Neural cell (in vitro differentiated cells): Measurements from ENCODE around the gene CDH20. TPM values are rescaled to one million over a fixed set of nuclear protein-coding genes. Genes with fewer than 3 reads are reported as not detected.

Source experiments
- H2AFZ ChIP-seq: fragments of 200-600, 300-800 bp; sonication (generic), shearing (Covaris generic); 2 replicates; pipeline ENCODE4 v1.6.0; 2014; ENCODE audit warnings: low read depth, mild to moderate bottlenecking, antibody characterized with exemption, low read length, moderate library complexity
- H3F3A ChIP-seq: fragments of 200-600 bp; shearing (Covaris generic); 2 replicates; pipeline ENCODE4 v1.6.1; 2016; ENCODE audit warnings: mild to moderate bottlenecking, moderate library complexity, mixed read lengths, antibody characterized with exemption, low read length; ENCODE audit not compliant: insufficient read depth, poor library complexity, severe bottlenecking
- H3K27ac ChIP-seq: fragments of 200-600, 300-800 bp; sonication (generic), shearing (Covaris generic); 2 replicates; pipeline ENCODE4 v1.5.1; 2014; ENCODE audit warnings: mild to moderate bottlenecking, low read length, moderate library complexity
- H3K27me3 ChIP-seq: fragments of 300-800, 200-600 bp; sonication (generic), shearing (Covaris generic); 2 replicates; pipeline ENCODE4 v1.6.0; 2014; ENCODE audit warnings: mild to moderate bottlenecking, low read depth, low read length, moderate library complexity; ENCODE audit not compliant: insufficient read depth
- H3K36me3 ChIP-seq: fragments of 300-800, 200-600 bp; sonication (generic), shearing (Covaris generic); 2 replicates; pipeline ENCODE4 v1.5.1; 2014; ENCODE audit warnings: mild to moderate bottlenecking, antibody characterized with exemption, low read length, moderate library complexity; ENCODE audit not compliant: insufficient read depth
- H3K4me2 ChIP-seq: fragments of 300-800, 200-600 bp; sonication (generic), shearing (Covaris generic); 2 replicates; pipeline ENCODE4 v1.6.0; 2014; ENCODE audit warnings: mild to moderate bottlenecking, low read length
- H3K4me3 ChIP-seq: fragments of 300-800, 200-600 bp; sonication (generic), shearing (Covaris generic); 2 replicates; pipeline ENCODE4 v1.5.1; 2014; ENCODE audit warnings: mild to moderate bottlenecking, low read length, moderate library complexity
- H3K79me2 ChIP-seq: fragments of 200-600 bp; shearing (Covaris generic); replicated peaks from 2 replicates; pipeline ENCODE4 v1.6.0; 2014; ENCODE audit warnings: mild to moderate bottlenecking, low read length, moderate library complexity; ENCODE audit not compliant: insufficient read depth
- H3K9ac ChIP-seq: fragments of 300-800, 200-600 bp; sonication (generic), shearing (Covaris generic); 2 replicates; pipeline ENCODE4 v1.6.1; 2016; ENCODE audit warnings: mild to moderate bottlenecking, low read length, mixed read lengths
- H3K9me2 ChIP-seq: fragments of 200-600 bp; shearing (Covaris generic); 2 replicates; pipeline ENCODE4 v1.6.1; 2016; ENCODE audit warnings: mild to moderate bottlenecking, low read length, mixed read lengths; ENCODE audit not compliant: insufficient read depth
- H3K9me3 ChIP-seq: fragments of 200-600, 300-800 bp; sonication (generic), shearing (Covaris generic); 2 replicates; pipeline ENCODE4 v1.6.1; 2016; ENCODE audit warnings: mild to moderate bottlenecking, mixed run types, low read length, moderate library complexity, mixed read lengths
- H4K20me1 ChIP-seq: fragments of 200-600 bp; shearing (Covaris generic); 2 replicates; pipeline ENCODE4 v1.6.1; 2016; ENCODE audit warnings: mild to moderate bottlenecking, mixed run types; ENCODE audit not compliant: insufficient read depth
- EP300 ChIP-seq: fragments of 450-650 bp; conservative IDR thresholded peaks from 2 replicates; pipeline ENCODE4 v1.6.1; 2014; ENCODE audit warnings: antibody characterized with exemption, mild to moderate bottlenecking, moderate library complexity; ENCODE audit not compliant: poor library complexity, severe bottlenecking
- EZH2 ChIP-seq: fragments of 200-600, 300-800 bp; shearing (Covaris generic), sonication (generic); IDR thresholded peaks from 2 replicates; pipeline ENCODE4 v1.6.1; 2014; ENCODE audit warnings: antibody characterized with exemption, low read length, borderline replicate concordance, mild to moderate bottlenecking; ENCODE audit not compliant: insufficient read depth, poor library complexity, severe bottlenecking
- POLR2AphosphoS5 ChIP-seq: IDR thresholded peaks from 2 replicates; pipeline ENCODE4 v1.6.1; 2012
- RAD21 ChIP-seq: fragments of 450-650 bp; conservative IDR thresholded peaks from 2 replicates; pipeline ENCODE4 v1.6.1; 2014; ENCODE audit warnings: antibody characterized with exemption, mild to moderate bottlenecking, moderate library complexity
- SMC3 ChIP-seq: fragments of 450-650 bp; conservative IDR thresholded peaks from 2 replicates; pipeline ENCODE4 v1.6.1; 2014; ENCODE audit warnings: antibody characterized with exemption, mild to moderate bottlenecking, moderate library complexity; ENCODE audit not compliant: poor library complexity
- TAF1 ChIP-seq: IDR thresholded peaks from 2 replicates; pipeline ENCODE4 v1.6.1; 2012; ENCODE audit warnings: low read depth
- polyA plus RNA-seq: library from polyadenylated mRNA; depleted of rRNA; stranded (reverse); fragments of >200 nt; gene quantifications from 2 replicates; pipeline ENCODE4 v1.2.3, GENCODE V29; 2014
- TF ChIP-seq, protein P1 (sequence below): fragments of 450-650 bp; IDR thresholded peaks from 2 replicates; pipeline ENCODE4 v1.5.1; 2014; ENCODE audit warnings: antibody characterized with exemption, mild to moderate bottlenecking, moderate library complexity; ENCODE audit not compliant: poor library complexity, severe bottlenecking
- TF ChIP-seq, protein P2 (sequence below): IDR thresholded peaks from 2 replicates; pipeline ENCODE4 v1.6.1; 2012; ENCODE audit warnings: borderline replicate concordance

Gene CDH20
- polyA plus RNA-seq, 1 donor from 2014 or later = 1.7 TPM

DNA sequence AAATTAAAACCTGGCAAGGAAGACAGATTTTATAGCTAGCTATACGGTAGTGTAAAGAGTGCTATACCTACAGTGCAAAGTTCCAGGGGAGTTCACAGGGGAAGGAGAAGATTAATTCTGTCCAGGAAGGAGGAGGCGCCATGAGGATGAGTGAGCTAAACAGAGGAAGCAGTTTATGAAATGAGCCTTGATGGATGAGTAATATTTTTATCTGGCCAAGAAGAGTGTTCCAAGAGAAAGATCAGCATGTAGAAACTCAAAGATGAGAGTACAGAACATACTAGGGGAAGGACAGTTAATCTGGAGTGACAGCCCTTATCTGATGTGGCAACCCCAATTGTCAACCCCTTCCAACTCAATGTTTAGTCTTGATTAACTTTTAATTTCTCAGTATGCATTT, 54.8 kb downstream of the CDH20 start:
- Histone ChIP-seq H3F3A (no peaks in the 10 kb centered on the region), H4K20me1 (no peaks in the 10 kb centered on the region), H2AFZ (no peak overlapping the region), H3K36me3 (no peaks in the 10 kb centered on the region), H3K9ac (no peak overlapping the region), H3K9me2 (no peaks in the 10 kb centered on the region), H3K27me3 (no peaks in the 10 kb centered on the region), H3K9me3 (no peaks in the 10 kb centered on the region), H3K79me2 (no peaks in the 10 kb centered on the region), H3K4me2 (no peak overlapping the region), H3K27ac (no peak overlapping the region), H3K4me3 (no peak overlapping the region)
- TF ChIP-seq, protein P1, sequence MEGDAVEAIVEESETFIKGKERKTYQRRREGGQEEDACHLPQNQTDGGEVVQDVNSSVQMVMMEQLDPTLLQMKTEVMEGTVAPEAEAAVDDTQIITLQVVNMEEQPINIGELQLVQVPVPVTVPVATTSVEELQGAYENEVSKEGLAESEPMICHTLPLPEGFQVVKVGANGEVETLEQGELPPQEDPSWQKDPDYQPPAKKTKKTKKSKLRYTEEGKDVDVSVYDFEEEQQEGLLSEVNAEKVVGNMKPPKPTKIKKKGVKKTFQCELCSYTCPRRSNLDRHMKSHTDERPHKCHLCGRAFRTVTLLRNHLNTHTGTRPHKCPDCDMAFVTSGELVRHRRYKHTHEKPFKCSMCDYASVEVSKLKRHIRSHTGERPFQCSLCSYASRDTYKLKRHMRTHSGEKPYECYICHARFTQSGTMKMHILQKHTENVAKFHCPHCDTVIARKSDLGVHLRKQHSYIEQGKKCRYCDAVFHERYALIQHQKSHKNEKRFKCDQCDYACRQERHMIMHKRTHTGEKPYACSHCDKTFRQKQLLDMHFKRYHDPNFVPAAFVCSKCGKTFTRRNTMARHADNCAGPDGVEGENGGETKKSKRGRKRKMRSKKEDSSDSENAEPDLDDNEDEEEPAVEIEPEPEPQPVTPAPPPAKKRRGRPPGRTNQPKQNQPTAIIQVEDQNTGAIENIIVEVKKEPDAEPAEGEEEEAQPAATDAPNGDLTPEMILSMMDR = no peak
- TF ChIP-seq EP300 = no peak
- no peak for TF ChIP-seq EZH2
- TF ChIP-seq SMC3 = no peak

DNA sequence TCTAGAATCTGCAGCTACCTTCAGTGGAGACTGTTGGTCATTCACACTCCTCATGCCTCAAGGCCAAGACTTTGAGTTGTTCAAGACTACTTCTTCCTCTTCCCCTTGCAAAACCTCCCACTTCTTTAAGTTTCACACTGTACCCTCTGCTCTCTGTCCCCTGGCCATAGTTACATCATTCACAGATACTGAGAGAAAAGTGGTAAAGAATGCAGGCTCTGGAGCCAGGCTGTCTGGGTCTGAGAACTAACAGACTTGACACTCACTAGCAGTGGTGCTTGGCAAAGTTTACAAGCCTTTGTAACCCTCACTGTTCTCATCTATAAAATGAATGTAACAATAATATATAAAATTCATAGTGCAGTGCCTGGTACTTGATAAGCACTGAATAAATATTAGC, 61.8 kb downstream of the CDH20 start:
- Histone ChIP-seq H3K4me3 (no peak overlapping the region), H3K79me2 (no peaks in the 10 kb centered on the region), H3K9me2 (no peaks in the 10 kb centered on the region), H3F3A (no peaks in the 10 kb centered on the region), H3K27me3 (no peaks in the 10 kb centered on the region), H3K36me3 (no peaks in the 10 kb centered on the region), H2AFZ (no peak overlapping the region), H3K27ac (no peak overlapping the region), H4K20me1 (no peaks in the 10 kb centered on the region), H3K4me2 (no peak overlapping the region), H3K9ac (no peak overlapping the region), H3K9me3 (no peaks in the 10 kb centered on the region)
- TF ChIP-seq POLR2AphosphoS5 = no peak

DNA sequence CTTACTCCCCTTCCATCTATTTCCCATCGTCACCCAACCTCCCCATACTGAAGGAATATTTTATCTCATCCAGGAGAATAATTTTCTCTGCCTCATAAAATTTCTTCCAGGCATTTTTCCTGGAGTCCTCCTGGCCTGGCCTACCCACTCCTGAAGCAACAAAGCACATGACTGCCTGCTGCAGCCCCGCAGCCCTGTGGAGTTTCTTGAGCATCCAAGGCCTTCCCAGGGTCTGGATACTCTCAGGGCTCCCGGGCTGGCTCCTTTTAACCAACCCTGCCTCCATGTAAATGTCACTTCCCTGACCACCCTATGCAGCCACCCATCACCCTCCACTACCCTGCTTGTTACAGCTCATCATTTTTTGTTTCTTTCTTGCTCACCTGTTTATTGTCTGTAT, 64.0 kb downstream of the CDH20 start:
- Histone ChIP-seq H3K79me2 (no peaks in the 10 kb centered on the region), H2AFZ (no peak overlapping the region), H3K4me3 (no peak overlapping the region), H3K27me3 (no peaks in the 10 kb centered on the region), H3K36me3 (no peaks in the 10 kb centered on the region), H4K20me1 (no peaks in the 10 kb centered on the region), H3K9ac (no peak overlapping the region), H3K27ac (no peak overlapping the region), H3K4me2 (no peak overlapping the region), H3K9me3 (no peaks in the 10 kb centered on the region), H3F3A (no peaks in the 10 kb centered on the region), H3K9me2 (no peaks in the 10 kb centered on the region)
- TF ChIP-seq, protein P1 = no peak
- TF ChIP-seq EZH2 = no peak
- no peak for TF ChIP-seq SMC3
- no peak for TF ChIP-seq POLR2AphosphoS5
- no peak for TF ChIP-seq TAF1
- TF ChIP-seq EP300 = no peak
- no peak for TF ChIP-seq RAD21
- TF ChIP-seq, protein P2, sequence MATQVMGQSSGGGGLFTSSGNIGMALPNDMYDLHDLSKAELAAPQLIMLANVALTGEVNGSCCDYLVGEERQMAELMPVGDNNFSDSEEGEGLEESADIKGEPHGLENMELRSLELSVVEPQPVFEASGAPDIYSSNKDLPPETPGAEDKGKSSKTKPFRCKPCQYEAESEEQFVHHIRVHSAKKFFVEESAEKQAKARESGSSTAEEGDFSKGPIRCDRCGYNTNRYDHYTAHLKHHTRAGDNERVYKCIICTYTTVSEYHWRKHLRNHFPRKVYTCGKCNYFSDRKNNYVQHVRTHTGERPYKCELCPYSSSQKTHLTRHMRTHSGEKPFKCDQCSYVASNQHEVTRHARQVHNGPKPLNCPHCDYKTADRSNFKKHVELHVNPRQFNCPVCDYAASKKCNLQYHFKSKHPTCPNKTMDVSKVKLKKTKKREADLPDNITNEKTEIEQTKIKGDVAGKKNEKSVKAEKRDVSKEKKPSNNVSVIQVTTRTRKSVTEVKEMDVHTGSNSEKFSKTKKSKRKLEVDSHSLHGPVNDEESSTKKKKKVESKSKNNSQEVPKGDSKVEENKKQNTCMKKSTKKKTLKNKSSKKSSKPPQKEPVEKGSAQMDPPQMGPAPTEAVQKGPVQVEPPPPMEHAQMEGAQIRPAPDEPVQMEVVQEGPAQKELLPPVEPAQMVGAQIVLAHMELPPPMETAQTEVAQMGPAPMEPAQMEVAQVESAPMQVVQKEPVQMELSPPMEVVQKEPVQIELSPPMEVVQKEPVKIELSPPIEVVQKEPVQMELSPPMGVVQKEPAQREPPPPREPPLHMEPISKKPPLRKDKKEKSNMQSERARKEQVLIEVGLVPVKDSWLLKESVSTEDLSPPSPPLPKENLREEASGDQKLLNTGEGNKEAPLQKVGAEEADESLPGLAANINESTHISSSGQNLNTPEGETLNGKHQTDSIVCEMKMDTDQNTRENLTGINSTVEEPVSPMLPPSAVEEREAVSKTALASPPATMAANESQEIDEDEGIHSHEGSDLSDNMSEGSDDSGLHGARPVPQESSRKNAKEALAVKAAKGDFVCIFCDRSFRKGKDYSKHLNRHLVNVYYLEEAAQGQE = no peak
